GM12864 (cell line): ENCODE measurements around the gene SAMD3.
A peak's percentile ranks its signal among the peaks of the same experiment; 100 is the strongest.

Experiments used
- DNase-seq: peaks from one replicate; pipeline ENCODE4 v3.0.0-alpha.2; 2011; ENCODE audit warnings: low read depth
- H3K4me3 ChIP-seq: 2 replicates; pipeline ENCODE4 v1.5.1; 2011; ENCODE audit warnings: mild to moderate bottlenecking, low read depth, low read length, control low read depth
- TF ChIP-seq, protein P1 (sequence below): IDR thresholded peaks from 2 replicates; pipeline ENCODE4 v1.5.1; 2011; ENCODE audit warnings: low read depth, mild to moderate bottlenecking, moderate library complexity, low read length, control low read depth, inconsistent platforms; ENCODE audit errors: missing control alignments

Gene SAMD3

DNA sequence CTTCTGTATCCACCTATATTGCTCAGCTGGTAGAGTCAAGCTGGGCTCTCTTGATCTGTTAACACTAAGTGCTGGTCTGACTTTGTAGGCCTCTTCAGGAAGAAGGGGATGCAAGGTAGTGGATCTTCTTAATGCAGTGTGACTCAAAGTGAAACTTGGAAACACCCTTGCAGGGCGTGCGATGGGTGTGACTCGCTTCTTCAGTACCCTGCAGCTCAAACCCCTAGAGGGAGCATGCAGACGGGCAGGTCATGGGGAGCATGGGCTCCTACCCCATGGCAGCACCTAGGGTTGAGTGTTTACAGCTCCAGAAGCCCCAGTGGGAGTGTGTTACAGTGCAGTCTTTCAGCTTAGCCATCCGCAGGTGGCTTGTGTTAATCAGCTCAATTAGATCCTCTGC is 757 bp upstream of the SAMD3 start:
- no peak overlapping the region for H3K4me3 ChIP-seq
- TF ChIP-seq, protein P1, sequence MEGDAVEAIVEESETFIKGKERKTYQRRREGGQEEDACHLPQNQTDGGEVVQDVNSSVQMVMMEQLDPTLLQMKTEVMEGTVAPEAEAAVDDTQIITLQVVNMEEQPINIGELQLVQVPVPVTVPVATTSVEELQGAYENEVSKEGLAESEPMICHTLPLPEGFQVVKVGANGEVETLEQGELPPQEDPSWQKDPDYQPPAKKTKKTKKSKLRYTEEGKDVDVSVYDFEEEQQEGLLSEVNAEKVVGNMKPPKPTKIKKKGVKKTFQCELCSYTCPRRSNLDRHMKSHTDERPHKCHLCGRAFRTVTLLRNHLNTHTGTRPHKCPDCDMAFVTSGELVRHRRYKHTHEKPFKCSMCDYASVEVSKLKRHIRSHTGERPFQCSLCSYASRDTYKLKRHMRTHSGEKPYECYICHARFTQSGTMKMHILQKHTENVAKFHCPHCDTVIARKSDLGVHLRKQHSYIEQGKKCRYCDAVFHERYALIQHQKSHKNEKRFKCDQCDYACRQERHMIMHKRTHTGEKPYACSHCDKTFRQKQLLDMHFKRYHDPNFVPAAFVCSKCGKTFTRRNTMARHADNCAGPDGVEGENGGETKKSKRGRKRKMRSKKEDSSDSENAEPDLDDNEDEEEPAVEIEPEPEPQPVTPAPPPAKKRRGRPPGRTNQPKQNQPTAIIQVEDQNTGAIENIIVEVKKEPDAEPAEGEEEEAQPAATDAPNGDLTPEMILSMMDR: peak; percentile 61
- DNase-seq: peak; percentile 85

DNA sequence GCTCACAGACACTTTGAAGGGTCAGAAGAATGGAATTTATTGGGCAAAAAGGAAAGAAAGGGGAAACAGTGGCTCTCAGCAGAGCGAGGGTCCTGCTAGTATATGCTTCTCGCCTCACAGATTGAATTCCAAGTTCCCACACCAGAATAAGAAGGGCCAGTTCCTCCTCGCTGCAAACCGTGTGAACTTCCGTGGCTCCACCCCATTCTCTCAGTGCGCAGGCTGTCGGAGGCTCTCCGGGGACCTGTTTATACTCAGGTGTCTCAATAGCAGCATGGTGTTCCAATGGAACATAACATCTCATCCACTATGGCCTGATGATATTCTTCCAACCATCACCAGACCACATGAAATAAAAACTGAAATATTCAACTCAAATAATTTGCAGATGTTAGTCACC is 4.6 kb downstream of the SAMD3 start:
- no peak for DNase-seq
- no peak overlapping the region for H3K4me3 ChIP-seq
- TF ChIP-seq, protein P1: no peak

DNA sequence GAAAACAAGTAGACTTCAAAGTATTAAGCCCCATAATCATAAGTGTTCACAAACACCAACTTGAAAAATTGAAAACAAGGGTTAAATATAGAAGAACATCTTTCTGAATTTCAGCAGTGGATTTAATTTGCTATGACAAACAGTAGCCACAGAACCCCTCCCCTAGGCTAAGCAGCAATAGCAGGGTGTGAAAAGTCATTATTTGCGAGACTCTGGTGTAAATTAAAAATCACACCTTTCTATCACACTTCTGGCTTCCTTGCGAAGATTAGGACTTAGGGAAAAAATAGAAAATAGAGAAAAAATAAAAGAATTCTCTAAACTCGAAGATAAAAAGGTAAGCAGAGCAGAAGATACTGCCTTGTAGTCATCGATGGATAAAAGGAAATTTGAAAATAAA is 6.1 kb downstream of the SAMD3 start:
- TF ChIP-seq, protein P1: no peak
- H3K4me3 ChIP-seq: no peak overlapping the region
- DNase-seq: no peak

DNA sequence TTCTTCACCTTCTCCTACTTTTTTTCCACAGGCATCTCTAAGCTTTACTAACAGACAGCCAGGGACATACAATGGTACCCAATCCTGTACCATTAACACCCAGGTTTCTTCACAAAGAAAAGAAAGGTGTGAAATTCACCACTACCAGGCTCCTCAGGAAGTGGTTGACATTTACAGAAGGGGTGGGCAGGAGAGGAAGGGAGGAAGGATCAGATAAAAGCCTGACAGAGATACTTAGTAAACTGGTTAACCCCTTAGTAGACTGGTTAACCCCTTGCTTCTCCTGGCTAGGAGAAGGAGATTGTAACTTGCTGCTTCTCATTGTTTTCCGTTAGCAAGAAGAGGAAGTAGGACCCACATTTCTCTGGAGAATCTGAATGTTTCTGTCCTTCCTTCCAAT is 7.2 kb downstream of the SAMD3 start:
- no peak overlapping the region for H3K4me3 ChIP-seq
- no peak for DNase-seq
- TF ChIP-seq, protein P1: no peak

DNA sequence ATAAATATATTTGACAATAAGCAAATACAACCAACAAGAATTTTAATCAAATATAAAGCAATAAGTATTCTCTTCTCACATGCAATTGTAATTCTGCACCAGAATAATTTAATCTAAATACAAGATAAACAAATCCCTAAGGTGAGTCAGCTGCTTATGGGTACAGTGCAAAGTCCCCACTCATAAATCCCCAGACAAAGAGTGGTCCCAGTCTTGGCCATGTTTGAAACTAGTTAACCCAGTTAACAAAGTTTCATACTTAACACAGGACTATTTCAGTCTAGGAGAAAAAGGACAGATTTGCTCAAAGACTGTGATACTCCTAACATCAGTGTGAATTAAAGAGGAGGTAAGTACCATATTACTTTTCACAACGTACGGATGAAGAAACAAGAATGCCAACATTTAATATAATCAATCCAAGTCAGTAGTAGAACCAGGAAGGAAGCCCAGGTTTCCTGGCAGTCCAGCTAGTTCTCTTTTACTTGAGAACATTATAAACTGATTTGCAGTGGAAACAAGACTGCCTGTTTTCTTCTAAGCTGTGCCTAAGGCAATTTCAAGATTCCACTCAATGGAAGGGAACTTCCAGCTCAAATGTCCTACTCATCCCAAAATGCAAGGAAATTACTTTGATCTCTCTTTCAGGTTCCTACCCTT is 10.4 kb downstream of the SAMD3 start:
- no peak overlapping the region for H3K4me3 ChIP-seq
- DNase-seq: no peak
- TF ChIP-seq, protein P1: no peak

DNA sequence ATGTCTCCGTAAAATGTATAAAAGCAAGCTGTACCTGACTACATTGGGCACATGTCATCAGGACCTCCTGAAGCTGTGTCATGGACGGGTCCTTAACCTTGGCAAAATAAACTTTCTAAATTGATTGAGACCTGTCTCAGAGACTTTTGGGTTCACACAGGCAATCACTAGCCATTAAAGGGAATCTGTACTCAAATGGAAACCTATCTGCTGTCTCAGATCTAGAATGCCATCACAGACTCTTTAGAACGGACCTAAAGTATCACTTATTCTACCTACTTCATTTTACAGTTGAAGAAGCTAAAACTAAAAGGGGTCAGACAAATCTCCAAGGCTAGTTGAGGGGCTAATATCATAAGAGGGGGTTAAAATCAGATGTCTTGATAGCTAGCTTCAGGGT is 11.1 kb downstream of the SAMD3 start:
- DNase-seq: no peak
- no peak overlapping the region for H3K4me3 ChIP-seq
- TF ChIP-seq, protein P1: no peak

DNA sequence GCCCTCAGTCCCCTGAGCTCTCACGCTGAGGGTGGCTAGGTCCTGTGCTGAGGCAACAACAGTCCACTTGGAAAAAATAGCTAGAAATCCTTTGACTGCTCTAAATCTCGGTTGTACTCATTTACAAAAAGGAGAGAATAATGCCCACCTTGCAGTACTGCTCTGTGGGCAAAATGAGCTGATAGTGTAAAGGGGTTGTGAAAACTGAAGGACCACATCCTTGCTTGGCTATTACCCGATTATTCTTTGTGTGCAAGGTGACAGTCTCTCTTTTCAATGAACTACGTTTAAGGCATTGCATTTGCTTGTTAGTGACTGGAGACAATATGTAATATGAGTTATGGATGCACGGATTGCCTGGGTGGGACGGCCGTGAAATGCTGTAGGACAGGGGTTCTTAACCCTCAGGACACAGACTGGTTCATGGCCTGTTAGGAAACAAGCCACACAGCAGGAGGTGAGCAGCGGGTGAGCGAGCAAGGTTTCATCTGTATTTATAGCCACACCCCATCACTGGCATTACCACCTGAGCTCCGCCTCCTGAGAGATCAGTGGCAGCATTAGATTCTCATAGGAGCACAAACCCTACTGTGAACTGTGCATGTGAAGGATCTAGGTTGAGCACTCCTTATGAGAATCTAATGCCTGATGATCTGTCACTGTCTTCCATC is 14.6 kb downstream of the SAMD3 start:
- TF ChIP-seq, protein P1: no peak
- H3K4me3 ChIP-seq: no peak overlapping the region
- DNase-seq: no peak
